Testis (tissue), 2 donors: Measurements from ENCODE around the gene TRAF3IP3.

Experiments
- POLR2A ChIP-seq: fragments of 450-650 bp; IDR thresholded peaks from one replicate; pipeline ENCODE4 v1.6.1; 2017; ENCODE audit warnings: antibody characterized with exemption, mild to moderate bottlenecking, moderate library complexity
- TF ChIP-seq, protein P1 (sequence below), 3 experiments: fragments of 450-650 bp in 2 of 3; fragments of 200-600 bp in 1 of 3; sonication (generic) in 1 of 3; IDR thresholded peaks; one replicate each; pipeline ENCODE4 v1.5.1; 2016 to 2019; ENCODE audit warnings: antibody characterized with exemption in 3 of 3, mild to moderate bottlenecking in 2 of 3, moderate library complexity in 1 of 3

DNA sequence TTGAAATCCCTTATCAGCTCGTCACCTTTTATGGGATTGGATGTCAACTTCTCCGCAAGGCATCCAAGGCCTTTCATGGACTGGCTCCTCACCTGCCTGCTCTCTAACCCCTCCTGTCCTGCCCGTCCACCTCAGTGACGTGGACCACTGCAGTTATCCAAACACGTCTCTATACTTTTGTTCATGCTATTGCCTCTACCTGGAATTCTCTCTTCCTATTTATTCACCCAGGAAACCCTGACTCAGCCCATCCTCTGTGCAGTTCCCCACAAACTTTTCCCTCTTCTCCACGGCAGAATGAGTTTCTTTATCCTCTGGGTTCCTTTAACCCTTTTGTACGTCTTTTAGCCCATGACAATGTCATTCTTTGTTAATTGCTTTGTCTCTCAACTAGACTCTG, 66.9 kb downstream of the TRAF3IP3 start:
- TF ChIP-seq, protein P1, sequence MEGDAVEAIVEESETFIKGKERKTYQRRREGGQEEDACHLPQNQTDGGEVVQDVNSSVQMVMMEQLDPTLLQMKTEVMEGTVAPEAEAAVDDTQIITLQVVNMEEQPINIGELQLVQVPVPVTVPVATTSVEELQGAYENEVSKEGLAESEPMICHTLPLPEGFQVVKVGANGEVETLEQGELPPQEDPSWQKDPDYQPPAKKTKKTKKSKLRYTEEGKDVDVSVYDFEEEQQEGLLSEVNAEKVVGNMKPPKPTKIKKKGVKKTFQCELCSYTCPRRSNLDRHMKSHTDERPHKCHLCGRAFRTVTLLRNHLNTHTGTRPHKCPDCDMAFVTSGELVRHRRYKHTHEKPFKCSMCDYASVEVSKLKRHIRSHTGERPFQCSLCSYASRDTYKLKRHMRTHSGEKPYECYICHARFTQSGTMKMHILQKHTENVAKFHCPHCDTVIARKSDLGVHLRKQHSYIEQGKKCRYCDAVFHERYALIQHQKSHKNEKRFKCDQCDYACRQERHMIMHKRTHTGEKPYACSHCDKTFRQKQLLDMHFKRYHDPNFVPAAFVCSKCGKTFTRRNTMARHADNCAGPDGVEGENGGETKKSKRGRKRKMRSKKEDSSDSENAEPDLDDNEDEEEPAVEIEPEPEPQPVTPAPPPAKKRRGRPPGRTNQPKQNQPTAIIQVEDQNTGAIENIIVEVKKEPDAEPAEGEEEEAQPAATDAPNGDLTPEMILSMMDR (IDR thresholded peaks at IDR 0.05), result no peak
- no peak for TF ChIP-seq POLR2A
